SU-DHL-6 (cell line): ENCODE measurements around the gene ATRNL1.
A peak's percentile ranks its signal among the peaks of the same experiment; 100 is the strongest.

Experiments used
- H2AFZ ChIP-seq: fragments of 200-600 bp; sonication (generic); 2 replicates; pipeline ENCODE4 v1.6.1; 2014; ENCODE audit warnings: low read depth, mild to moderate bottlenecking, moderate library complexity, mixed read lengths, antibody characterized with exemption, low read length; ENCODE audit not compliant: severe bottlenecking
- H3F3A ChIP-seq: fragments of 200-600 bp; shearing (Covaris generic); 2 replicates; pipeline ENCODE4 v1.6.0; 2016; ENCODE audit warnings: antibody characterized with exemption, mild to moderate bottlenecking; ENCODE audit not compliant: insufficient read depth
- H3K27ac ChIP-seq: fragments of 200-600 bp; sonication (generic); 2 replicates; pipeline ENCODE4 v1.5.1; 2016; ENCODE audit warnings: low read depth, mild to moderate bottlenecking, low read length, moderate library complexity, mixed read lengths
- H3K27me3 ChIP-seq: fragments of 200-600 bp; sonication (generic), shearing (Covaris generic); 2 replicates; pipeline ENCODE4 v1.6.0; 2014; ENCODE audit warnings: mild to moderate bottlenecking, low read length
- H3K36me3 ChIP-seq: fragments of 200-600 bp; sonication (generic); 2 replicates; pipeline ENCODE4 v1.6.1; 2014; ENCODE audit warnings: mild to moderate bottlenecking, low read length, mixed read lengths
- H3K4me2 ChIP-seq: fragments of 300-600, 200-600 bp; shearing (Covaris generic), sonication (generic); 2 replicates; pipeline ENCODE4 v1.6.0; 2014; ENCODE audit warnings: low read length, low read depth, mild to moderate bottlenecking; ENCODE audit not compliant: poor library complexity, severe bottlenecking
- H3K4me3 ChIP-seq: fragments of 200-600 bp; sonication (generic); 2 replicates; pipeline ENCODE4 v1.5.1; 2014; ENCODE audit warnings: antibody characterized with exemption, low read length, mild to moderate bottlenecking, mixed read lengths; ENCODE audit not compliant: insufficient read depth, poor library complexity, severe bottlenecking
- H3K79me2 ChIP-seq: fragments of 200-600 bp; sonication (generic); 2 replicates; pipeline ENCODE4 v1.6.1; 2014; ENCODE audit warnings: mild to moderate bottlenecking, low read length, moderate library complexity; ENCODE audit not compliant: insufficient read depth
- H3K9ac ChIP-seq: fragments of 200-600 bp; sonication (generic); 2 replicates; pipeline ENCODE4 v1.7.0; 2014; ENCODE audit warnings: mild to moderate bottlenecking, low read length
- H3K9me2 ChIP-seq: fragments of 200-600 bp; sonication (generic); replicated peaks from 2 replicates; pipeline ENCODE4 v1.6.1; 2014; ENCODE audit warnings: low read length; ENCODE audit not compliant: insufficient read depth
- H3K9me3 ChIP-seq: fragments of 200-600 bp; sonication (generic); 2 replicates; pipeline ENCODE4 v1.6.1; 2014; ENCODE audit warnings: low read length, mixed read lengths; ENCODE audit not compliant: insufficient read depth
- H4K20me1 ChIP-seq: fragments of 200-600 bp; sonication (generic); 2 replicates; pipeline ENCODE4 v1.6.1; 2014; ENCODE audit warnings: low read depth, mild to moderate bottlenecking, antibody characterized with exemption, low read length, moderate library complexity, mixed read lengths
- EZH2phosphoT487 ChIP-seq: fragments of 200-600 bp; sonication (generic), shearing (Covaris generic); conservative IDR thresholded peaks from 2 replicates; pipeline ENCODE4 v1.6.1; 2018; ENCODE audit warnings: mild to moderate bottlenecking, antibody characterized with exemption, low read length, moderate library complexity, mixed read lengths
- TF ChIP-seq, protein P1 (sequence below): fragments of 200-600 bp; sonication (generic); IDR thresholded peaks from one replicate; pipeline ENCODE4 v1.5.1; 2017; ENCODE audit warnings: antibody characterized with exemption, mild to moderate bottlenecking, low read length, moderate library complexity; ENCODE audit not compliant: insufficient read depth, poor library complexity, severe bottlenecking

The ATRNL1 gene

GRCh38 chr10:115409347-115409746, 316.2 kb downstream of the ATRNL1 start:
- no peak overlapping the region for H3K9ac ChIP-seq
- no peaks in the 10 kb centered on the region for H3K9me2 ChIP-seq
- no peaks in the 10 kb centered on the region for H3K27me3 ChIP-seq
- no peaks in the 10 kb centered on the region for H3K79me2 ChIP-seq
- H3F3A ChIP-seq = no peaks in the 10 kb centered on the region
- H3K4me2 ChIP-seq = no peak overlapping the region
- no peaks in the 10 kb centered on the region for H3K36me3 ChIP-seq
- no peak overlapping the region for H3K4me3 ChIP-seq
- H4K20me1 ChIP-seq = no peaks in the 10 kb centered on the region
- H3K27ac ChIP-seq = no peak overlapping the region
- H3K9me3 ChIP-seq = no peaks in the 10 kb centered on the region
- no peak for TF ChIP-seq EZH2phosphoT487
- TF ChIP-seq, protein P1, sequence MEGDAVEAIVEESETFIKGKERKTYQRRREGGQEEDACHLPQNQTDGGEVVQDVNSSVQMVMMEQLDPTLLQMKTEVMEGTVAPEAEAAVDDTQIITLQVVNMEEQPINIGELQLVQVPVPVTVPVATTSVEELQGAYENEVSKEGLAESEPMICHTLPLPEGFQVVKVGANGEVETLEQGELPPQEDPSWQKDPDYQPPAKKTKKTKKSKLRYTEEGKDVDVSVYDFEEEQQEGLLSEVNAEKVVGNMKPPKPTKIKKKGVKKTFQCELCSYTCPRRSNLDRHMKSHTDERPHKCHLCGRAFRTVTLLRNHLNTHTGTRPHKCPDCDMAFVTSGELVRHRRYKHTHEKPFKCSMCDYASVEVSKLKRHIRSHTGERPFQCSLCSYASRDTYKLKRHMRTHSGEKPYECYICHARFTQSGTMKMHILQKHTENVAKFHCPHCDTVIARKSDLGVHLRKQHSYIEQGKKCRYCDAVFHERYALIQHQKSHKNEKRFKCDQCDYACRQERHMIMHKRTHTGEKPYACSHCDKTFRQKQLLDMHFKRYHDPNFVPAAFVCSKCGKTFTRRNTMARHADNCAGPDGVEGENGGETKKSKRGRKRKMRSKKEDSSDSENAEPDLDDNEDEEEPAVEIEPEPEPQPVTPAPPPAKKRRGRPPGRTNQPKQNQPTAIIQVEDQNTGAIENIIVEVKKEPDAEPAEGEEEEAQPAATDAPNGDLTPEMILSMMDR = no peak
- H2AFZ ChIP-seq = no peak overlapping the region

DNA sequence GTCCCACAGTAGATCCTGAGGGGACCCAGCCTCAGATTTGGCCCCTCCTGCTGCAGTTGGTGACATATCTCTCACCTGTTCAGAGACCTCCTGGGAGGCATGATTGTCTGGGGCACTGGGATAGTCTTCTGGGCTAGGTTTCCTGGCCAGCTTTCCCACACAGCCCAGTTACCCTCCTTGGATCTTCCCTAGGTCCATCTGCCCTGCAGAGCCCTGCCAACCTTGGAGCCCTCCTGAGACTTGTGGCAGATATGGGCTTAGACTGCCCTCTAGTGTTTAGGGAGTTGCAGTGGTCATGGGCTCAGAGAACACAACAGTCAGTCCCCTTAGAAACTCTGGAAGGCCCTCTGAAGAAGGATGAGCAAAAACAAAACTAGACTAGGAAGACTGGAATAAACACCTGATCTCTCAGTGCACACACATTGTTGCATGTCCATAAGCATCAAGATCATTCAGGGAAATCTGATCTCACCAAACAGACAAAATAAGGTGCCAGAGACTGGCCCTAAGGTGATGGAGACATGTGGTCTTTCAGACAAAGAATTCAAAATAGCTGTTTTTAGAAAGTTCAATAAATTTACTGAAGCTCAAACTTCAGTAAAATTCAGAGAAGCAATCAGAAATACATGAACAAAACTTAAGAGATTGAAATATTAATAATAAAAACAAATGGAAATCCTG, 324.6 kb downstream of the ATRNL1 start:
- Histone ChIP-seq H3K27me3 (no peaks in the 10 kb centered on the region), H2AFZ (no peak overlapping the region), H3K4me3 (no peak overlapping the region), H3K9me2 (no peaks in the 10 kb centered on the region), H4K20me1 (no peaks in the 10 kb centered on the region), H3K4me2 (no peak overlapping the region), H3K27ac (no peak overlapping the region), H3K9me3 (no peaks in the 10 kb centered on the region), H3F3A (no peaks in the 10 kb centered on the region), H3K36me3 (no peaks in the 10 kb centered on the region), H3K79me2 (no peaks in the 10 kb centered on the region), H3K9ac (no peak overlapping the region)
- TF ChIP-seq EZH2phosphoT487 = no peak
- TF ChIP-seq, protein P1 = peak; percentile 61

DNA sequence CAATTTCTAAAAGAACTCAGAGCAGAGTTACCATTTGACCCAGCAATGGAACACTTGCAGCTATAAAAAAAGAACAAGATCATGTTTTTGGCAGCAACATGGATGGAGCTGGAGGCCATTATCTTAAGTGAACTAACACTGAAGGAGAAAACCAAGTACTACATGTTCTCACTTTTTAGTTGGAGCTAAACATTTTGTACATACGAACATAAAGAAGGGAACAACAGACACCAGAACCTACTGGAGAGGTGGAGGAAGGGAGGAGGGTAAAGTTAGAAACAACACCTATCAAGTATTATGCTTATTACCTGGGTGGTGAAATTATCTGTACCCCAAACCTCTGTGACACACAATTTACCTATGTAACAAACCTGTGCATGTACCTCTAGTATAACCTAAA, 329.5 kb downstream of the ATRNL1 start:
- no peak overlapping the region for H3K9ac ChIP-seq
- no peaks in the 10 kb centered on the region for H3F3A ChIP-seq
- H3K4me3 ChIP-seq = no peak overlapping the region
- H3K4me2 ChIP-seq = no peak overlapping the region
- H4K20me1 ChIP-seq = no peaks in the 10 kb centered on the region
- TF ChIP-seq EZH2phosphoT487 = no peak
- TF ChIP-seq, protein P1 = no peak
- H3K9me3 ChIP-seq = no peaks in the 10 kb centered on the region
- H2AFZ ChIP-seq = no peak overlapping the region
- H3K27ac ChIP-seq = no peak overlapping the region
- no peaks in the 10 kb centered on the region for H3K27me3 ChIP-seq
- H3K36me3 ChIP-seq = no peaks in the 10 kb centered on the region
- H3K79me2 ChIP-seq = no peaks in the 10 kb centered on the region
- no peaks in the 10 kb centered on the region for H3K9me2 ChIP-seq
